Ovary (tissue), 3 donors: ENCODE data around the gene CARD16.

ENCODE experiments used
- CTCF ChIP-seq, 3 donors: fragments of 450-650 bp in 2 of 3; fragments of 200-600 bp in 1 of 3; IDR thresholded peaks; one replicate each; pipeline versions ENCODE4 v1.5.1 to v1.8.0; 2016 to 2022; ENCODE audit warnings: antibody characterized with exemption in 3 of 3, mild to moderate bottlenecking in 1 of 3
- POLR2A ChIP-seq: fragments of 450-650 bp; IDR thresholded peaks from one replicate; pipeline ENCODE4 v1.6.1; 2017; ENCODE audit warnings: antibody characterized with exemption, mild to moderate bottlenecking, moderate library complexity
- donor health status: DM: no; HTN: no; CAD: no.

GRCh38 chr11:105024394-105024793 lies 20.7 kb downstream of the CARD16 start:
- TF ChIP-seq CTCF (IDR thresholded peaks at IDR 0.05), result no peak
- TF ChIP-seq POLR2A, result no peak
